Subcutaneous adipose tissue (tissue), 4 donors: Measurements from ENCODE around the gene GOLPH3. TPM values are rescaled to one million over a fixed set of nuclear protein-coding genes. Genes with fewer than 3 reads are reported as not detected.

Source experiments
- CTCF ChIP-seq: fragments of 450-650 bp; IDR thresholded peaks from one replicate; pipeline ENCODE4 v1.5.1; 2016; ENCODE audit warnings: low read depth, mild to moderate bottlenecking, control low read depth, antibody characterized with exemption, moderate library complexity
- total RNA-seq, 4 donors: library from RNA; depleted of rRNA; stranded (reverse); fragments of >200 nt; gene quantifications; one replicate each; pipeline ENCODE4 v1.1.0, GENCODE V29; 2016

GOLPH3 gene
- total RNA-seq, 4 donors from 2014 or later = 78.9 to 122 (median 87.5) TPM

GRCh38 chr5:32144378-32145207, 29.5 kb downstream of the GOLPH3 start:
- no peak for TF ChIP-seq CTCF

DNA sequence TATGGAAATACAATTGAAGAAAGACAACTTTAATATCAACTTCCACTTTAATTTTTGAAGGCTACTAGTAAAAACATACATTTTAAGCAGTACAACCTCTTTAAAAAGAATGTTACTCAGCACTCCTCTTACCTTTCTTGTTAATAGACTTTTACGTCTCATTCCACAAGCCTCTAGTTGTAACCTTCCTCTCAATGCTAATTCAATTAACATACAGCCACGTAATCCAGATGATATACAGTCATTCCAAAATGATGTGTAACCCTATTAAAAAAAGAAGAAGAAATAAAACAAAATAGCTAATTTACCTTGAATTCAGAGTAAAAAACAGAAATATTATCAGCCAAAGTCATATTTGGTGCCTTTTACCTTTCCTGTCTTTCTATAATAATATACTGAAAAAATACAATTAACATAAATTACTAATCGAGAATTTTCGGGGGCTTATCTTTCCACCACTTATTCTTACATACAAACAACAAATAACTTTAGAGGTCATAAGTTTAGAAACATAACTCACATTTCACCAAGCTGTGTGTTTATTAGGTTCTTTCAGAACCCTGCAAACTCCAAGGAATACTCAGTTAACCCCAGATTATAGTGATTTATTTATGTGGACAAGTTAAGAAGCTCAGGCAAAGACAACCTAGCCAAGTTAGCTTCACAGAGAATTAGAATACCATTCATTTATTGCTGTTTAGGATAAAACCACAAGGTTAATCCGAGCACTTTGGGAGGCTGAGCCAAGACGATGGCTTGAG, 30.3 kb downstream of the GOLPH3 start:
- no peak for TF ChIP-seq CTCF

DNA sequence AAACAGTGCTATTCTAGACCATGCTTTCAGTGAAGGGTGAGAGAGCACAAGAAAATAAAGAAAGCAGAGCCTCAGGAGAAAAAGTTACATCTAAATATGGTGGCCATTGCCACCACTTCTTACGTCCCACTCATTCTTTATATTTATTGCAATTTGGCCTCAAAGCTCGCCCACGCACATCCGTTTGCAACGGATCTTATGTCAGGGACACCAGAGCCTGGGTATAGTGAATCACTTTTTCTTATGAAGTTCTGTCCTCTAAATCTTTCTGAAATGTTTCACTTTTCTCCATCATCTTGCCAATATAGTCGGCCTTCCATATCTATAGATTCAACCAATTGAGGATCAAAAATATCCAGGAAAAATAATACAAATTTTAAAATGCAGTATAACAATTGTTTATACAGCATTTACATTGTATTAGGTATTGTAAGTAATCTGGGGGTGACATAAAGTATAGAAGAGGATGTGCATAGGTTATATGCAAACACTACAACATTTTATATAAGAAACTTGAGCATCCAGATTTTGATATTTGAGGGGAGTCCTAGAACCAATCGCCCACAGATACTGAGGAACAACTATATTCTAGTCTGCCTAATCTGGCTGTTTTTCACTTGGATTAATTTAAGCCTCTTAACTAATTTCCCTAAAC, 35.2 kb downstream of the GOLPH3 start:
- TF ChIP-seq CTCF = no peak

- TF ChIP-seq CTCF = no peak
These were observed 37.8 kb downstream of the GOLPH3 start for GRCh38 chr5:32136342-32136741.

DNA sequence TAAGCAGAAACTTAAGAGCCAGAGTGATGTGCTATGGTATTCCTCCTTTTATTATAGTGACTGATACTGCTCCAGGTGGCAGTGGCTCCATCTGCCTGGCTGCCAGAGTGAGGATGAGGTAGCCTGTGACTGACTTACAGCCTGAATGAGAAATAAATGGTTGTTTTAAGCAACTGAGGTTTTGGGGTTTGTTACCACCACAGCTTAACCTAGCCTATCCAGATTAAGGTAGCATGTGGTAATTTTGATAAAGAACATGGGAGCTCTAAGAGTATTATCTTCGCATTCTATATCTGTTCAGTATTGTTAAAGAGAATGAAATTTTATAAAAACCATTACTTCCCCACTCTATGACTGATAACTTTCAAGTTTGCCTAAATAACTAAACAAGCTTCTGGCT, 39.0 kb downstream of the GOLPH3 start:
- TF ChIP-seq CTCF = no peak

- TF ChIP-seq CTCF = no peak
These were observed 41.4 kb downstream of the GOLPH3 start for GRCh38 chr5:32132757-32133156.

DNA sequence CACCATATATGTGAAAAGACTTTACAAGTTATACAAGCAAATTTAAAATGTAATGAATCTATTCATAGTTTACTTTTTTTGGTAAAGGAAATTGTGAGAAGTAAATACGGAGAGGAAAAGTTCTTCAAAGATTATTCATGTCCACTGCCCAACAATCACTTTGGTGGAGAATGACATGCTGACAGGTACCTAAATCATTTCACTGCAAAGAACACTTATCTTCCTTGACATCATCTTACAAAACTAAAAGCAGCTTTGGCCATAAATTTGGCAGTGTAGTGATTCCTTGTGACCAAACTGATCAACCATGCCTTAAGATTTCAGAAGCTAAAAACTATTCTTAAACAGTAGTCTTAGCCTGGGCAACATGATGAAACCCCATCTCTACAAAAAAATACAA, 42.5 kb downstream of the GOLPH3 start:
- TF ChIP-seq CTCF = no peak
